HG02759 (cell line): ENCODE results near the gene LTBP4.
A peak's percentile ranks its signal among the peaks of the same experiment; 100 is the strongest.

ENCODE experiments used
- ATAC-seq: cut with Tn5 transposase; IDR thresholded peaks from one replicate; pipeline ENCODE4 v1.9.1; 2021; ENCODE audit warnings: mild to moderate bottlenecking, moderate library complexity; ENCODE audit not compliant: unreplicated experiment

The LTBP4 gene

GRCh38 chr19:40596608-40597328, 4.4 kb upstream of the LTBP4 start:
- ATAC-seq, result no peak

- no peak for ATAC-seq
Measured at GRCh38 chr19:40597329-40597838, 3.8 kb upstream of the LTBP4 start.

GRCh38 chr19:40598121-40598917, 2.9 kb upstream of the LTBP4 start:
- no peak for ATAC-seq

- no peak for ATAC-seq
Measured at GRCh38 chr19:40598918-40599307, 2.3 kb upstream of the LTBP4 start.

GRCh38 chr19:40599331-40599901, 1.8 kb upstream of the LTBP4 start:
- no peak for ATAC-seq

GRCh38 chr19:40599902-40600569, 1.1 kb upstream of the LTBP4 start:
- ATAC-seq, result no peak

- ATAC-seq, result no peak
Measured at GRCh38 chr19:40600570-40601133, 517 bp upstream of the LTBP4 start.

- ATAC-seq, result no peak
Measured at GRCh38 chr19:40603071-40603388, 1.9 kb downstream of the LTBP4 start.

GRCh38 chr19:40603389-40604170, 2.4 kb downstream of the LTBP4 start:
- peak; percentile 79 for ATAC-seq

- ATAC-seq, result no peak
Measured at GRCh38 chr19:40604171-40604646, 3.0 kb downstream of the LTBP4 start.

- ATAC-seq, result no peak
Measured at GRCh38 chr19:40604647-40605215, 3.6 kb downstream of the LTBP4 start.

- ATAC-seq, result peak; percentile 21
Measured at GRCh38 chr19:40605216-40605971, 4.2 kb downstream of the LTBP4 start.

GRCh38 chr19:40607311-40608239, 6.4 kb downstream of the LTBP4 start:
- no peak for ATAC-seq

GRCh38 chr19:40608240-40608621, 7.1 kb downstream of the LTBP4 start:
- ATAC-seq, result no peak

- ATAC-seq, result no peak
Measured at GRCh38 chr19:40608957-40609356, 7.8 kb downstream of the LTBP4 start.

- ATAC-seq, result peak; percentile 56
Measured at GRCh38 chr19:40609561-40610395, 8.6 kb downstream of the LTBP4 start.

GRCh38 chr19:40610396-40611064, 9.4 kb downstream of the LTBP4 start:
- no peak for ATAC-seq
